ENCODE data around the gene ZNF710. TPM values are rescaled to one million over a fixed set of nuclear protein-coding genes. Genes with fewer than 3 reads are reported as not detected.

The ZNF710 gene
- total RNA-seq, 1 donor from 2014 or later = 3.5 TPM

GRCh38 chr15:90002428-90002844, 1.3 kb downstream of the ZNF710 start:
- Histone ChIP-seq H3K4me3 (peak overlapping the region; percentile 86 to 96), H3K27ac (peak overlapping the region; percentile 81 to 90), H3K36me3 (no peaks in the 10 kb centered on the region), H3K27me3 (no peaks in the 10 kb centered on the region), H3K4me1 (peaks cover 0 to 34% of the 10 kb centered on the region in 2 donors), H3K9me3 (no peaks in the 10 kb centered on the region)
- intact Hi-C loops (cut with DNase I) = loop anchor here (5.0 to 10.0 kb wide), 5 partner anchors 65 to 932 kb away; partner anchors contain the start of genes AP3S2, ARPIN, CIB1 and GDPGP1
- no peak for TF ChIP-seq CTCF (IDR thresholded peaks at IDR 0.05)
- DNase-seq (ENCODE audit: low spot score in 2 of 2) = peak in 1 of 2 donors; percentile 64

DNA sequence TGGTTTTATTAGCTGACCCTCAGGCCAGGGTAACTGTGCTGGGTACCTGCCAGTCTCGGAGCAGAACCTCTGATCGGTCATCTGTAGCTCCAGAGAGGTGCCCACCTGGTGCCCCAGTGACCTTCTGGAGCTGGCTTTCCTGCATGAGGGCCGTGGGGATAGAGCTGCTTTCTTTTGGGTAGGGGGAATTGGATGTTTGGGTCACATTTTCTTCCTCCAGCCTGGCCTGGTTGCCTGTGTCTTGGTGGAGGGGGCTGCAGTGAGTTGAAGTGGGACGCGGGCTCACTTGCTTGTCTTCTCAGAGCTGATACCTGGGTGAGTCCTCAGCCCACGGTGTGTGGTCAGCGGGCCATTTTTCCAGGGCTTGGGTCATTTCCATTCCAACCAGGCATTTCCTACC, 2.6 kb downstream of the ZNF710 start:
- H3K4me1 ChIP-seq = peaks cover 0 to 34% of the 10 kb centered on the region in 2 donors
- no peaks in the 10 kb centered on the region for H3K36me3 ChIP-seq
- no peaks in the 10 kb centered on the region for H3K27me3 ChIP-seq
- peak overlapping the region; percentile 9 to 66 for H3K27ac ChIP-seq
- H3K4me3 ChIP-seq = peak overlapping the region in 1 of 2 donors; percentile 96
- no peak for TF ChIP-seq CTCF (IDR thresholded peaks at IDR 0.05)
- H3K9me3 ChIP-seq = no peaks in the 10 kb centered on the region
- intact Hi-C loops (cut with DNase I) = loop anchor here (5.0 to 10.0 kb wide), 5 partner anchors 64 to 931 kb away; partner anchors contain the start of genes AP3S2, ARPIN, CIB1 and GDPGP1
- DNase-seq (ENCODE audit: low spot score in 2 of 2) = no peak

GRCh38 chr15:90004252-90004651, 3.1 kb downstream of the ZNF710 start:
- Histone ChIP-seq H3K4me1 (peaks cover 0 to 34% of the 10 kb centered on the region in 2 donors), H3K4me3 (no peak overlapping the region), H3K9me3 (no peaks in the 10 kb centered on the region), H3K27ac (peak overlapping the region; percentile 64 to 66), H3K36me3 (no peaks in the 10 kb centered on the region), H3K27me3 (no peaks in the 10 kb centered on the region)
- no peak for DNase-seq (ENCODE audit: low spot score in 2 of 2)
- intact Hi-C loops (cut with DNase I) = loop anchor here (5.0 to 10.0 kb wide), 5 partner anchors 63 to 931 kb away; partner anchors contain the start of genes AP3S2, ARPIN, CIB1 and GDPGP1
- no peak for TF ChIP-seq CTCF (IDR thresholded peaks at IDR 0.05)

DNA sequence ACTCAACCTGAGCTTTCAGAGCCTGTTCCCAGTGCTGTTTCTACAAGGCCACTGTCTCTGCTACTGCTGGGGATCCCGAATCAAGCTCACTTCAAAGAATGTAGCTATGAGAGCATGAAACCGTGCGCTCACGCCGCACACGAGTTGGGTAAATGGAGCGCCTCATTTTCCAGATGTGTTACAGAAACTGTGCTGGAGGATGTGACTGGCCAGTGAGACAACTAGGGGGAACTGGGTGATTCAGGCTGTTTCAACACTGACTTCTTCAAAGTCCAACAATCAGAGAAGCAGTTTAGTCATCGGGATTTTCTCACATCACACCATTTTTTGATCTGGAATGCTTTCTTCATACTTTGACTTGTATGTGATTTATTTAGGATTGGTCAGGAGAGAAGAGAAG, 3.5 kb downstream of the ZNF710 start:
- Histone ChIP-seq H3K9me3 (no peaks in the 10 kb centered on the region), H3K27me3 (no peaks in the 10 kb centered on the region), H3K4me1 (peaks cover 0 to 34% of the 10 kb centered on the region in 2 donors), H3K27ac (peak overlapping the region; percentile 64 to 66), H3K4me3 (no peak overlapping the region), H3K36me3 (no peaks in the 10 kb centered on the region)
- peak in 1 of 2 donors; percentile 76 for DNase-seq (ENCODE audit: low spot score in 2 of 2)
- TF ChIP-seq CTCF (IDR thresholded peaks at IDR 0.05) = no peak
- intact Hi-C loops (cut with DNase I) = loop anchor here (5.0 to 10.0 kb wide), 5 partner anchors 63 to 930 kb away; partner anchors contain the start of genes AP3S2, ARPIN, CIB1 and GDPGP1

DNA sequence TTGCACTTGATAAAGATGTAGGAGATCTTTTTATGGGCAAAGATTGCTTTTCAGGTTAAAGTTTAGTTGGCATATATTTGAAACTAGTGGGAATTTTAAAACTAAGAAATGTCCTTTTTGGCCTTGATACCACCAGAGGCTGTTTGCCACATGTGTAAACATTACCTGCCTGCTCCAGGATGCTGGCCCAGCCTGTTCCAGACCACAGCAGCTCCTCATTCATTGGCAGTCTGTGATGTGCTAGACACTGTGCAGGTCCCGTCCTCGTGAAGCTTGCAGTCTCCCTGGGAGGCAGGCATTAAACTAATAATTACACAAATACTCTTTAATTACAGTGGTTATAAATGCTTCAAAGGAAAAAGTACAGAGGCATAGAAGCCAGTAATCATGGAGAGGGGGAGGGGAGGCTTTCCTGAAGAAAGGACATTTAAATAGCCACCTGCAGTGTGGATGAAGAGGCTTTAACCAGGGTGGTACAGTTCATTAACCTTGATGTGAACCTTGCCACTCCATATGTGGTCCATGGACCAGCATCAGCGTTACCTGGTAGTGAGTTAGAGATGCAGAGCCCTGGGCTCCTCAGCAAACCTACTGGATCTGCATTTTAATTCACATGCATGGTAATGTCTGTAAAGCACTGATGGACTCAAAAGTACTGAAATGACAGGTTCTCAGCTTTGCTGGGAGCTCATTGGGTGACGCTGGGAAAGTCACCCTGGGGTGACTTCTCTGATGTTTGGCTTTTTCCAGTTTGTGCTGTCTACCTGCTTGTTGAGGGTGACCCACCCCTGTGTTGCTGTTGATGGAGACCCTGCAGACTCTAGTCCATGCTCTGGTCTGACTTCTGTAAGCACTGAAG, 5.3 kb downstream of the ZNF710 start:
- Histone ChIP-seq H3K27ac (no peak overlapping the region), H3K9me3 (peaks cover 5 to 6% of the 10 kb centered on the region in 2 donors), H3K36me3 (no peaks in the 10 kb centered on the region), H3K4me1 (peaks cover 0 to 25% of the 10 kb centered on the region in 2 donors), H3K4me3 (no peak overlapping the region), H3K27me3 (no peaks in the 10 kb centered on the region)
- TF ChIP-seq CTCF (IDR thresholded peaks at IDR 0.05) = no peak
- no peak for DNase-seq (ENCODE audit: low spot score in 2 of 2)
- intact Hi-C loops (cut with DNase I) = loop anchor here (10.0 kb wide), 2 partner anchors 228 to 928 kb away; partner anchors contain the start of genes CIB1, GDPGP1, HDDC3 and UNC45A

All from ascending aorta (tissue), 2 donors.